HEK293 (cell line): Measurements from ENCODE around the gene DDX27.

Experiments
- EGR2 ChIP-seq: fragments of 450-650 bp; formaldehyde crosslinking; IDR thresholded peaks from 2 replicates; pipeline ENCODE4 v1.5.1; 2016; ENCODE audit warnings: low read depth, missing biosample characterization, missing genetic modification characterization
- GLIS2 ChIP-seq: fragments of 450-650 bp; formaldehyde crosslinking; IDR thresholded peaks from 2 replicates; pipeline ENCODE4 v1.5.1; 2016; ENCODE audit warnings: missing biosample characterization, missing genetic modification characterization
- HOXC10 ChIP-seq: sonication (generic); formaldehyde crosslinking; IDR thresholded peaks from 2 replicates; pipeline ENCODE4 v1.8.1; 2023; ENCODE audit warnings: mild to moderate bottlenecking, missing genetic modification reagents
- KLF9 ChIP-seq: fragments of 450-650 bp; formaldehyde crosslinking; IDR thresholded peaks from 2 replicates; pipeline ENCODE4 v1.5.1; 2016; ENCODE audit warnings: missing biosample characterization, missing genetic modification characterization, low read depth
- MEIS1 ChIP-seq: sonication (generic); formaldehyde crosslinking; IDR thresholded peaks from 2 replicates; pipeline ENCODE4 v1.8.1; 2022; ENCODE audit warnings: missing genetic modification reagents, mild to moderate bottlenecking, borderline replicate concordance
- ZBTB48 ChIP-seq: fragments of 450-650 bp; formaldehyde crosslinking; IDR thresholded peaks from 2 replicates; pipeline ENCODE4 v1.5.1; 2016; ENCODE audit warnings: missing biosample characterization, missing genetic modification characterization
- ZFP37 ChIP-seq: fragments of 450-650 bp; formaldehyde crosslinking; IDR thresholded peaks from 2 replicates; pipeline ENCODE4 v1.5.1; 2016; ENCODE audit warnings: missing biosample characterization, missing genetic modification characterization
- ZNF133 ChIP-seq: fragments of 450-650 bp; formaldehyde crosslinking; IDR thresholded peaks from 2 replicates; pipeline ENCODE4 v1.5.1; 2016; ENCODE audit warnings: missing biosample characterization, missing genetic modification characterization
- ZNF155 ChIP-seq: fragments of 450-650 bp; formaldehyde crosslinking; IDR thresholded peaks from 2 replicates; pipeline ENCODE4 v1.5.1; 2016; ENCODE audit warnings: missing biosample characterization, missing genetic modification characterization
- ZNF221 ChIP-seq: fragments of 450-650 bp; formaldehyde crosslinking; IDR thresholded peaks from 2 replicates; pipeline ENCODE4 v1.5.1; 2017; ENCODE audit warnings: missing biosample characterization, missing genetic modification characterization, borderline replicate concordance
- ZNF274 ChIP-seq, 2 experiments: fragments of 200-500 bp in 1 of 2; fragments of 450-650 bp in 1 of 2; sonication (Bioruptor generic) in 1 of 2; formaldehyde crosslinking in 1 of 2; IDR thresholded peaks; 2 replicates each; pipeline versions ENCODE4 v1.5.1 to v1.6.1; 2014 to 2016; ENCODE audit warnings: borderline replicate concordance in 1 of 2, inconsistent platforms in 1 of 2, low read length in 1 of 2, missing biosample characterization in 1 of 2, missing genetic modification characterization in 1 of 2
- ZNF350 ChIP-seq: fragments of 450-650 bp; formaldehyde crosslinking; IDR thresholded peaks from 2 replicates; pipeline ENCODE4 v1.5.0; 2017; ENCODE audit warnings: missing biosample characterization, mild to moderate bottlenecking, missing genetic modification characterization
- ZNF416 ChIP-seq: fragments of 450-650 bp; formaldehyde crosslinking; IDR thresholded peaks from 2 replicates; pipeline ENCODE4 v1.5.1; 2016; ENCODE audit warnings: missing biosample characterization, missing genetic modification characterization
- ZNF426 ChIP-seq: fragments of 450-650 bp; formaldehyde crosslinking; IDR thresholded peaks from 2 replicates; pipeline ENCODE4 v1.5.1; 2017; ENCODE audit warnings: missing biosample characterization, missing genetic modification characterization, mild to moderate bottlenecking, inconsistent platforms, moderate library complexity
- ZNF48 ChIP-seq: fragments of 450-650 bp; formaldehyde crosslinking; IDR thresholded peaks from 2 replicates; pipeline ENCODE4 v1.5.1; 2016; ENCODE audit warnings: missing biosample characterization, missing genetic modification characterization
- ZNF514 ChIP-seq: fragments of 450-650 bp; formaldehyde crosslinking; IDR thresholded peaks from 2 replicates; pipeline ENCODE4 v1.5.1; 2016; ENCODE audit warnings: missing biosample characterization, missing genetic modification characterization
- ZNF76 ChIP-seq: fragments of 450-650 bp; formaldehyde crosslinking; IDR thresholded peaks from 2 replicates; pipeline ENCODE4; 2016; ENCODE audit warnings: low read depth, missing biosample characterization, missing genetic modification characterization, borderline replicate concordance
- ZNF777 ChIP-seq: fragments of 450-650 bp; formaldehyde crosslinking; IDR thresholded peaks from 2 replicates; pipeline ENCODE4 v1.5.1; 2017; ENCODE audit warnings: missing biosample characterization, missing genetic modification characterization, borderline replicate concordance
- ZNF791 ChIP-seq: fragments of 450-650 bp; formaldehyde crosslinking; IDR thresholded peaks from 2 replicates; pipeline ENCODE4 v1.5.1; 2016; ENCODE audit warnings: missing biosample characterization, missing genetic modification characterization
- ZSCAN23 ChIP-seq: fragments of 450-650 bp; formaldehyde crosslinking; IDR thresholded peaks from 2 replicates; pipeline ENCODE4 v1.5.1; 2016; ENCODE audit warnings: missing biosample characterization, missing genetic modification characterization
- ZXDB ChIP-seq: fragments of 450-650 bp; formaldehyde crosslinking; IDR thresholded peaks from 2 replicates; pipeline ENCODE4 v1.5.1; 2016; ENCODE audit warnings: missing biosample characterization, missing genetic modification characterization
- TF ChIP-seq, protein P1 (sequence below): fragments of 450-650 bp; formaldehyde crosslinking; IDR thresholded peaks from 2 replicates; pipeline ENCODE4 v1.5.1; 2016; ENCODE audit warnings: missing biosample characterization, missing genetic modification characterization
- TF ChIP-seq, protein P2 (sequence below): fragments of 450-650 bp; formaldehyde crosslinking; IDR thresholded peaks from 2 replicates; pipeline ENCODE4 v1.5.1; 2016; ENCODE audit warnings: missing biosample characterization, missing genetic modification characterization
- TF ChIP-seq, protein P3 (sequence below): fragments of 450-650 bp; formaldehyde crosslinking; conservative IDR thresholded peaks from 2 replicates; pipeline ENCODE4 v1.5.1; 2016; ENCODE audit warnings: low read depth, missing biosample characterization, missing genetic modification characterization
- TF ChIP-seq, protein P4 (sequence below): fragments of 450-650 bp; formaldehyde crosslinking; IDR thresholded peaks from 2 replicates; pipeline ENCODE4 v1.5.1; 2017; ENCODE audit warnings: missing biosample characterization, mild to moderate bottlenecking, missing genetic modification characterization, moderate library complexity
- TF ChIP-seq, protein P5 (sequence below): fragments of 450-650 bp; formaldehyde crosslinking; IDR thresholded peaks from 2 replicates; pipeline ENCODE4 v1.5.1; 2016; ENCODE audit warnings: missing biosample characterization, missing genetic modification characterization
- TF ChIP-seq, protein P6 (sequence below): fragments of 450-650 bp; formaldehyde crosslinking; IDR thresholded peaks from 2 replicates; pipeline ENCODE4 v1.5.1; 2016; ENCODE audit warnings: missing biosample characterization, missing genetic modification characterization
- TF ChIP-seq, protein P7 (sequence below): fragments of 450-650 bp; formaldehyde crosslinking; IDR thresholded peaks from 2 replicates; pipeline ENCODE4 v1.5.1; 2016; ENCODE audit warnings: missing biosample characterization, missing genetic modification characterization, borderline replicate concordance

DDX27 gene

DNA sequence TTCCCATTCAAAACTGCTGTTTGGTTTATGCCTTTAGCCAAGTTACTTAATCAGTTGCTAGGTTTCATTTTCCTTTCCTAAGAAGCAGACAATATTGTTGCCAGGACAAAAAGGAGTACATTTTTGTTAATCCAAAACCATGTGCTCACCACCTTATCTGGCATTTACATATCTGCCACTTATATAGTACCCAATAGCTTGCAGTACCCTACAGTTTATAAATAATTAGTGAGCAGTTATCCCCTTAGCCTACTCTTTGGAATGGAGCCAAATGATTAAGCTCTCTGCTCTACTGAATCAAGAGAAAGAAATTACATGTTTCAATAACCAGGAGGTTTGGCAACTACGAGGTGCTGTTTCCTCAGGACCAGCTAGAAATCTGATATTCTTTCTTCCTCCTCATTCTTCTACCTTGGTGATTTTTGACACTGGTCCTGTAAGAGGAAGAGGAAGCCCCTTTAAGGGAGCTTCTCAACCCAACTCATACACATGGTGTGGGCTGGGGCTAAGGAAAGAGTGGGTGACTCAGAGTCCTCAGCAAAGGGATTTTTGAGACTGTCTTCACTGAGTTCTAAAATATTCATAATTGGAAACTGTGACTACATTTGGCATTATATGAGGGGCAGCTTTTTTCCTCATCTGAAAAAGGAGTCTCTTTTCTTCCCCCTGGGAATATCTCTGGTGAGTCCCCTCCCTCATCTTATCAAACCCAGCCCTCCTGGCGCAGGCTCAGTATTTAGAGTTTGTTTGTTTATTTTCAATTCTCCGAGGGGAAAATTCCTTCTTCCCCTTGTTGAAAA is 57.1 kb downstream of the DDX27 start (continued):
- TF ChIP-seq ZNF777 (tag by site-specific recombination) (no peak), HOXC10 (CRISPR knock-in tag) (no peak), KLF9 (tag by site-specific recombination) (no peak), ZNF48 (tag by site-specific recombination) (no peak), ZXDB (tag by site-specific recombination) (no peak), ZNF76 (no peak), ZNF221 (tag by site-specific recombination) (no peak), ZFP37 (tag by site-specific recombination) (no peak), ZNF514 (tag by site-specific recombination) (no peak), MEIS1 (no peak), ZNF155 (no peak), ZSCAN23 (tag by site-specific recombination) (no peak), ZBTB48 (tag by site-specific recombination) (no peak; the same call in 1 of the 2 replicates), GLIS2 (tag by site-specific recombination) (no peak), EGR2 (tag by site-specific recombination) (peak; percentile 14; the same call in 1 of the 2 replicates), ZNF426 (tag by site-specific recombination) (no peak), ZNF791 (tag by site-specific recombination) (no peak), ZNF416 (tag by site-specific recombination) (no peak), ZNF133 (tag by site-specific recombination) (no peak), ZNF350 (tag by site-specific recombination) (no peak), ZNF274 (IDR thresholded peaks at IDR 0.05; ENCODE audit: low read length) (no peak), ZNF274 (tag by site-specific recombination; IDR thresholded peaks at IDR 0.05; ENCODE audit: borderline replicate concordance) (no peak)
- TF ChIP-seq, protein P1, sequence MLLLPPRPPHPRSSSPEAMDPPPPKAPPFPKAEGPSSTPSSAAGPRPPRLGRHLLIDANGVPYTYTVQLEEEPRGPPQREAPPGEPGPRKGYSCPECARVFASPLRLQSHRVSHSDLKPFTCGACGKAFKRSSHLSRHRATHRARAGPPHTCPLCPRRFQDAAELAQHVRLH (tag by site-specific recombination), result no peak
- TF ChIP-seq, protein P2, sequence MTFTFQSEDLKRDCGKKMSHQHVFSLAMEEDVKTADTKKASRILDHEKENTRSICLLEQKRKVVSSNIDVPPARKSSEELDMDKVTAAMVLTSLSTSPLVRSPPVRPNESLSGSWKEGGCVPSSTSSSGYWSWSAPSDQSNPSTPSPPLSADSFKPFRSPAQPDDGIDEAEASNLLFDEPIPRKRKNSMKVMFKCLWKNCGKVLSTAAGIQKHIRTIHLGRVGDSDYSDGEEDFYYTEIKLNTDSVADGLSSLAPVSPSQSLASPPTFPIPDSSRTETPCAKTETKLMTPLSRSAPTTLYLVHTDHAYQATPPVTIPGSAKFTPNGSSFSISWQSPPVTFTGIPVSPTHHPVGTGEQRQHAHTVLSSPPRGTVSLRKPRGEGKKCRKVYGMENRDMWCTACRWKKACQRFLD, result no peak
- TF ChIP-seq, protein P3, sequence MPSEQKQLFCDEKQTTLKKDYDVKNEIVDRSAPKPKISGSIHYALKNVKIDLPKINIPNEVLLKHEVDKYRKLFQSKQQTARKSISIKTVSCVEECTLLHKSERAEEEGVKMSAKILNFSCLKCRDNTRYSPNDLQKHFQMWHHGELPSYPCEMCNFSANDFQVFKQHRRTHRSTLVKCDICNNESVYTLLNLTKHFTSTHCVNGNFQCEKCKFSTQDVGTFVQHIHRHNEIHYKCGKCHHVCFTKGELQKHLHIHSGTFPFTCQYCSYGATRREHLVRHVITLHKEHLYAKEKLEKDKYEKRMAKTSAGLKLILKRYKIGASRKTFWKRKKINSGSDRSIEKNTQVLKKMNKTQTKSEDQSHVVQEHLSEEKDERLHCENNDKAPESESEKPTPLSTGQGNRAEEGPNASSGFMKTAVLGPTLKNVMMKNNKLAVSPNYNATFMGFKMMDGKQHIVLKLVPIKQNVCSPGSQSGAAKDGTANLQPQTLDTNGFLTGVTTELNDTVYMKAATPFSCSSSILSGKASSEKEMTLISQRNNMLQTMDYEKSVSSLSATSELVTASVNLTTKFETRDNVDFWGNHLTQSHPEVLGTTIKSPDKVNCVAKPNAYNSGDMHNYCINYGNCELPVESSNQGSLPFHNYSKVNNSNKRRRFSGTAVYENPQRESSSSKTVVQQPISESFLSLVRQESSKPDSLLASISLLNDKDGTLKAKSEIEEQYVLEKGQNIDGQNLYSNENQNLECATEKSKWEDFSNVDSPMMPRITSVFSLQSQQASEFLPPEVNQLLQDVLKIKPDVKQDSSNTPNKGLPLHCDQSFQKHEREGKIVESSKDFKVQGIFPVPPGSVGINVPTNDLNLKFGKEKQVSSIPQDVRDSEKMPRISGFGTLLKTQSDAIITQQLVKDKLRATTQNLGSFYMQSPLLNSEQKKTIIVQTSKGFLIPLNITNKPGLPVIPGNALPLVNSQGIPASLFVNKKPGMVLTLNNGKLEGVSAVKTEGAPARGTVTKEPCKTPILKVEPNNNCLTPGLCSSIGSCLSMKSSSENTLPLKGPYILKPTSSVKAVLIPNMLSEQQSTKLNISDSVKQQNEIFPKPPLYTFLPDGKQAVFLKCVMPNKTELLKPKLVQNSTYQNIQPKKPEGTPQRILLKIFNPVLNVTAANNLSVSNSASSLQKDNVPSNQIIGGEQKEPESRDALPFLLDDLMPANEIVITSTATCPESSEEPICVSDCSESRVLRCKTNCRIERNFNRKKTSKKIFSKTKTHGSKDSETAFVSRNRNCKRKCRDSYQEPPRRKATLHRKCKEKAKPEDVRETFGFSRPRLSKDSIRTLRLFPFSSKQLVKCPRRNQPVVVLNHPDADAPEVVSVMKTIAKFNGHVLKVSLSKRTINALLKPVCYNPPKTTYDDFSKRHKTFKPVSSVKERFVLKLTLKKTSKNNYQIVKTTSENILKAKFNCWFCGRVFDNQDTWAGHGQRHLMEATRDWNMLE, result 0 out of 2 replicates have a peak, but pooled peaks have one; percentile 9
- TF ChIP-seq, protein P4, sequence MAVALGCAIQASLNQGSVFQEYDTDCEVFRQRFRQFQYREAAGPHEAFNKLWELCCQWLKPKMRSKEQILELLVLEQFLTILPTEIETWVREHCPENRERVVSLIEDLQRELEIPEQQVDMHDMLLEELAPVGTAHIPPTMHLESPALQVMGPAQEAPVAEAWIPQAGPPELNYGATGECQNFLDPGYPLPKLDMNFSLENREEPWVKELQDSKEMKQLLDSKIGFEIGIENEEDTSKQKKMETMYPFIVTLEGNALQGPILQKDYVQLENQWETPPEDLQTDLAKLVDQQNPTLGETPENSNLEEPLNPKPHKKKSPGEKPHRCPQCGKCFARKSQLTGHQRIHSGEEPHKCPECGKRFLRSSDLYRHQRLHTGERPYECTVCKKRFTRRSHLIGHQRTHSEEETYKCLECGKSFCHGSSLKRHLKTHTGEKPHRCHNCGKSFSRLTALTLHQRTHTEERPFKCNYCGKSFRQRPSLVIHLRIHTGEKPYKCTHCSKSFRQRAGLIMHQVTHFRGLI (tag by site-specific recombination), result peak; percentile 41; the same call in 1 of the 2 replicates
- TF ChIP-seq, protein P5, sequence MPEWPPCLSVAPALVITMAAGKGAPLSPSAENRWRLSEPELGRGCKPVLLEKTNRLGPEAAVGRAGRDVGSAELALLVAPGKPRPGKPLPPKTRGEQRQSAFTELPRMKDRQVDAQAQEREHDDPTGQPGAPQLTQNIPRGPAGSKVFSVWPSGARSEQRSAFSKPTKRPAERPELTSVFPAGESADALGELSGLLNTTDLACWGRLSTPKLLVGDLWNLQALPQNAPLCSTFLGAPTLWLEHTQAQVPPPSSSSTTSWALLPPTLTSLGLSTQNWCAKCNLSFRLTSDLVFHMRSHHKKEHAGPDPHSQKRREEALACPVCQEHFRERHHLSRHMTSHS (tag by site-specific recombination), result no peak
- TF ChIP-seq, protein P6, sequence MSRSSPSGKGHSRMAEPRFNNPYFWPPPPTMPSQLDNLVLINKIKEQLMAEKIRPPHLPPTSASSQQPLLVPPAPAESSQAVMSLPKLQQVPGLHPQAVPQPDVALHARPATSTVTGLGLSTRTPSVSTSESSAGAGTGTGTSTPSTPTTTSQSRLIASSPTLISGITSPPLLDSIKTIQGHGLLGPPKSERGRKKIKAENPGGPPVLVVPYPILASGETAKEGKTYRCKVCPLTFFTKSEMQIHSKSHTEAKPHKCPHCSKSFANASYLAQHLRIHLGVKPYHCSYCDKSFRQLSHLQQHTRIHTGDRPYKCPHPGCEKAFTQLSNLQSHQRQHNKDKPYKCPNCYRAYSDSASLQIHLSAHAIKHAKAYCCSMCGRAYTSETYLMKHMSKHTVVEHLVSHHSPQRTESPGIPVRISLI, result no peak
- TF ChIP-seq, protein P7, sequence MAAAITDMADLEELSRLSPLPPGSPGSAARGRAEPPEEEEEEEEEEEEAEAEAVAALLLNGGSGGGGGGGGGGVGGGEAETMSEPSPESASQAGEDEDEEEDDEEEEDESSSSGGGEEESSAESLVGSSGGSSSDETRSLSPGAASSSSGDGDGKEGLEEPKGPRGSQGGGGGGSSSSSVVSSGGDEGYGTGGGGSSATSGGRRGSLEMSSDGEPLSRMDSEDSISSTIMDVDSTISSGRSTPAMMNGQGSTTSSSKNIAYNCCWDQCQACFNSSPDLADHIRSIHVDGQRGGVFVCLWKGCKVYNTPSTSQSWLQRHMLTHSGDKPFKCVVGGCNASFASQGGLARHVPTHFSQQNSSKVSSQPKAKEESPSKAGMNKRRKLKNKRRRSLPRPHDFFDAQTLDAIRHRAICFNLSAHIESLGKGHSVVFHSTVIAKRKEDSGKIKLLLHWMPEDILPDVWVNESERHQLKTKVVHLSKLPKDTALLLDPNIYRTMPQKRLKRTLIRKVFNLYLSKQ, result no peak
